ENCODE results near the gene CHST9.

The CHST9 gene

DNA sequence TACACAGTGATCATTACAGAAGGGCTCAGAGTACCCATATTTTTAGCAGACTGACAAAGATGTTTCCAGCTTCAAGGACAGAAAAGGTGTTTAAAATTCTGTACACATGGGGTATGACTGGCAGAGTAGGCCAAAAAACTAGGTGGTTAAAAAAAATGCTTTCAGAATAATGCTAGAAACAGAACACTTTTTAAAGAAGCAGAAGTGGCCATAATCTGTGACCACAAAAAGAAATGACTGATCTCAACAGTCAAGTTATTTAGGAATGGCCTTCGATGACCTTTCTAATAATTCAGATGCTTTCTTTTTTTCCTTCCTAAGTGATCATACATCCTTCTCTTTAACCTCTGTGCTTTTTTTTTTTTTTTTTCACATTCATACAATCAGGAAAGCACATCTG lies 315.5 kb downstream of the CHST9 start:
- Histone ChIP-seq H3K79me2 (ENCODE audit: control insufficient read depth, insufficient read depth, low read length, unreplicated experiment) (no peaks in the 10 kb centered on the region), H3K27me3 (ENCODE audit: insufficient read depth, low read length) (peaks cover 23% of the 10 kb centered on the region), H3K27ac (ENCODE audit: low read depth, low read length) (no peak overlapping the region), H3K4me3 (ENCODE audit: low read depth, low read length) (no peak overlapping the region), H3K36me3 (ENCODE audit: insufficient read depth, low read length) (no peaks in the 10 kb centered on the region), H2AFZ (ENCODE audit: low read length, unreplicated experiment) (no peak overlapping the region), H3K4me1 (ENCODE audit: control insufficient read depth, insufficient read depth, low read length, unreplicated experiment) (no peaks in the 10 kb centered on the region)

DNA sequence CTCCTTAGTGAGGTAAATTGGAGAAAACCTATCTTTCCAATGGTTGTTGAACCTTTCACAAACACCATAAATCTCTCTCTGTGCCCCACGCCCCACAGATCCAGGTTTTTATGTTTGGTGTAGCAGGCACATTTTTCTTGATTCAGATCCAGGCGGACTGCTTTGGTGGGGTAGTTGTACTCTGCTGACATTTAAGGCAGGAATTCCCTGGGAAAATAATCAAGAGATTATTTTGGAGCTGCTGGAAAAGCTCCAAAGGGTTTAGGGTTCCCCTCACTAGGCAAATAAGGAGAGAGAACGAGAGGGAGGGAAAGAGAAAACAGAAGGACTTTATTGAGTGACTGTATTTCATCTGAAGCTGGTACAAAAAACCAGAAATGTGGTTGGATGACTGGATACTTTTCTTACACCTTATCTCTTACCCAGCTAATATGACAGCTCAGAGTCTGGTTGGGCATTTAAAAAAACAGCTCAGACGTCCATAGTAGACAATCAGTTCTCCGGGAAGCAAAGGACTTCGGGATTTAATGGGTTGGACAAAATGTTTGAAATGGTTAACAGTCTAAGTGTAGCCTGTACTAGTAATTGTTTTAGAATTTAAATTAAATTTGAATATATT lies 316.0 kb downstream of the CHST9 start:
- H2AFZ ChIP-seq (ENCODE audit: low read length, unreplicated experiment): no peak overlapping the region
- no peaks in the 10 kb centered on the region for H3K36me3 ChIP-seq (ENCODE audit: insufficient read depth, low read length)
- no peaks in the 10 kb centered on the region for H3K79me2 ChIP-seq (ENCODE audit: control insufficient read depth, insufficient read depth, low read length, unreplicated experiment)
- no peak overlapping the region for H3K27ac ChIP-seq (ENCODE audit: low read depth, low read length)
- H3K4me1 ChIP-seq (ENCODE audit: control insufficient read depth, insufficient read depth, low read length, unreplicated experiment): no peaks in the 10 kb centered on the region
- H3K4me3 ChIP-seq (ENCODE audit: low read depth, low read length): no peak overlapping the region
- peaks cover 29% of the 10 kb centered on the region for H3K27me3 ChIP-seq (ENCODE audit: insufficient read depth, low read length)

GRCh38 chr18:26867471-26867870 lies 317.6 kb downstream of the CHST9 start:
- Histone ChIP-seq H2AFZ (ENCODE audit: low read length, unreplicated experiment) (no peak overlapping the region), H3K79me2 (ENCODE audit: control insufficient read depth, insufficient read depth, low read length, unreplicated experiment) (no peaks in the 10 kb centered on the region), H3K27me3 (ENCODE audit: insufficient read depth, low read length) (peaks cover 45% of the 10 kb centered on the region), H3K36me3 (ENCODE audit: insufficient read depth, low read length) (no peaks in the 10 kb centered on the region), H3K4me1 (ENCODE audit: control insufficient read depth, insufficient read depth, low read length, unreplicated experiment) (no peaks in the 10 kb centered on the region), H3K4me3 (ENCODE audit: low read depth, low read length) (no peak overlapping the region), H3K27ac (ENCODE audit: low read depth, low read length) (no peak overlapping the region)

DNA sequence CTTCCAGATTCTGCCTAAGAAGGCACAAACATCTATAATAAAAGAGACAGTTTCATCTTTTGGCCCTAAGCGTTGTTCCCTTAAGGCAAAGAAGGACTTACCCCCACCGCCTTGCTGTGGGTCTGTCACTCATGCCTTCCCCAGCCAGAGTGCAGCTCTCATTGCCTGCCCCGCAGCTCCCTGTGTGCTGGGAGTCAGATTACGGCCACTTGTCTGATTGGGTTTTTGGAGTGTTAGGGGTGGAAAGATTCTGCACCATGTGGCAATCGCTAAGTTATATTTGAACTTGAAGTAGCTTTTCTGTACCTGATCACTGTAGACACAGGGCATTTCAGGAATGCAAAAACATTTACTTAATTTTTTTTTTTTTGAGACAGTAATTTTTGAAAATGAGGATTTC lies 319.6 kb downstream of the CHST9 start, which contains the start of gene AQP4:
Gene AQP4, minus strand, starts transcription at position 151 of the 400 bp plus-strand sequence. Its CDS starts 18 bp downstream, at position 133.
- H3K4me1 ChIP-seq (ENCODE audit: control insufficient read depth, insufficient read depth, low read length, unreplicated experiment): no peaks in the 10 kb centered on the region
- peaks cover 62% of the 10 kb centered on the region for H3K27me3 ChIP-seq (ENCODE audit: insufficient read depth, low read length)
- H2AFZ ChIP-seq (ENCODE audit: low read length, unreplicated experiment): no peak within 1 kb of the TSS
- no peaks in the 10 kb centered on the region for H3K36me3 ChIP-seq (ENCODE audit: insufficient read depth, low read length)
- H3K27ac ChIP-seq (ENCODE audit: low read depth, low read length): no peak within 1 kb of the TSS
- no peak within 1 kb of the TSS for H3K4me3 ChIP-seq (ENCODE audit: low read depth, low read length)
- no peaks in the 10 kb centered on the region for H3K79me2 ChIP-seq (ENCODE audit: control insufficient read depth, insufficient read depth, low read length, unreplicated experiment)

DNA sequence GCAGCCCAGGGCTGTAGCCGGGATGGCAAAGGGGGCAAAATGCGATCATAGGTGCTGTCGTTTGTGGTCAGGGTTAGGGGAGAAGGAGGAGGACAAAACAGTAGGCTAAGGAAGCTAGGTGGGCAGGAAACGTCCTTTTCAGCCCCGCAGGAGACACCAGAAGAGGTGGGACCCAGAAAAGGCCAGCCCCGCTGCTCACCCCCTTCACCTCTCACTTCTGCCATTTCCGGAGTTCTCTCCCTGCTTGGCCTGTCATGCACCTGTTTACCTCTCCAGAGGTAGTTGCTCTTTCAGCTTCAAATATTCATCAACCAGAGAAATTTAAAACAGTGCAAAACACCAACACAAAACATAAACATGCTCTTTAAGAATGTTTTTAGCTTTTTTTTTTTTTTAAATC lies 320.4 kb downstream of the CHST9 start:
- Histone ChIP-seq H3K4me3 (ENCODE audit: low read depth, low read length) (no peak overlapping the region), H3K27ac (ENCODE audit: low read depth, low read length) (no peak overlapping the region), H3K27me3 (ENCODE audit: insufficient read depth, low read length) (peaks cover 67% of the 10 kb centered on the region), H2AFZ (ENCODE audit: low read length, unreplicated experiment) (no peak overlapping the region), H3K79me2 (ENCODE audit: control insufficient read depth, insufficient read depth, low read length, unreplicated experiment) (no peaks in the 10 kb centered on the region), H3K4me1 (ENCODE audit: control insufficient read depth, insufficient read depth, low read length, unreplicated experiment) (no peaks in the 10 kb centered on the region), H3K36me3 (ENCODE audit: insufficient read depth, low read length) (no peaks in the 10 kb centered on the region)

DNA sequence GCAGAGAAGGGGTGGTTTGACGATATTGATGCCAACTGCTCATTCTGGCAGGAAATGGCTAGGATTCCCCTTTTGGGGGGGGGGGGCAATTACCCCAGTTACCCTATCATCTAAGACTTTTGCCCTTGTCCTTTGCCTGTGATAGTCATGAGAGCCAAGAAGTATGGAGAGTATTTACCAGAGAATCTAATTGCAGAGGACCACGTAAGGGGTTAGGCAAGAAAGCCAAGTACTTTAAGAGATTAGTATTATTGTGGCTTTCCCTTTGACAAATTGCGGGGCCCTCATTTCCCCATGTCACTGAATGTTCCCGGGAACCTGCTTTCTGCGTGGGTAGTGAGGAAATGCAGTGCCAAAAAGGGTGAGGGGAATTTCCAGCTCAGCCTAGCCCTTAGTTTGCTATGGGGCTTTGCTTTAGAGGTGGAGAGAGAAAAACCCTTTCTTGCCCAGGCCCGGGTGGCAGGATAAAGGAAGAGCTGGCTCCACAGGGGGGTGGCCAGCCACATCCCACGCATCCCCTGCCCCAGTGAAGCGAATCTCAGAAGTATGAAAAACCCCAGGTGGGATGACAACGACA lies 321.1 kb downstream of the CHST9 start:
- Histone ChIP-seq H3K4me3 (ENCODE audit: low read depth, low read length) (no peak overlapping the region), H3K27ac (ENCODE audit: low read depth, low read length) (no peak overlapping the region), H3K27me3 (ENCODE audit: insufficient read depth, low read length) (peaks cover 67% of the 10 kb centered on the region), H2AFZ (ENCODE audit: low read length, unreplicated experiment) (no peak overlapping the region), H3K79me2 (ENCODE audit: control insufficient read depth, insufficient read depth, low read length, unreplicated experiment) (no peaks in the 10 kb centered on the region), H3K36me3 (ENCODE audit: insufficient read depth, low read length) (no peaks in the 10 kb centered on the region), H3K4me1 (ENCODE audit: control insufficient read depth, insufficient read depth, low read length, unreplicated experiment) (no peaks in the 10 kb centered on the region)

DNA sequence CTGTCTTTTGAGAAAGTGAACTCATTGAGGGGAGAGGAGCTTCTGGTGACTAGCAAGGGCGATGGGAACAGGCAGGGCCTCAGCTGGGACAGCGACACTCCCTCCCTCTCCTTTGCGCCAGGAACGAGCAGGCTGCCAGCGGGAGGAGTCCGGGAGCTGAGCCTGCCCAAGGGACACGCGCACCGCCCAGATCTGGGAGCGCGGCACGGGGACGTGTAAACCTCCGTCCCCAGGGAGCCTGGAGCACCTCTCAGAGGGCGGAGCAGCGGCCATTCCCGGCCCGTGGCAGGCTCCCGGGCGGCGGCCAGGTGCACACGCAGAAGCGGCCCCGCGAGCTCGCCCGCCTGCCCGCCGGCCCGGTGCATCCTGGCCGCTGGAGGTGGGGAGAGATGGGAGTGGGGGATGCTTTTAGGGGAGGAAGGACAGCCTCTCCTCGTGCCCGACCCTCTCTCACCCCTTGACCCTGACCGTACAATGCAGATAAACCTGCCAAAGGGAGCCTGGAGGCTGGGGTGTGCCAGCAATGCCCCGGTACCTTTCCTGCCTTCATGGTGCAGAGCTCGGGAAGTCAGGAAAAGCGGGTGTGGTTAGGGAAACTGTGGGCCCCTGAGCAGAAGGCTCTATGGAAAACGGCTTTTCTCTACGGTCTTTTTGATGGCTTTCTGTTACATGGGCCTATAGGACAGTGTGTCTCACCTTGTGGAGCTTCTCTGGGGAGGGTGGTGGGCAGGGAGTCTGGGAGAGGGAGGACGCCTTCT lies 321.8 kb downstream of the CHST9 start:
- no peak overlapping the region for H2AFZ ChIP-seq (ENCODE audit: low read length, unreplicated experiment)
- H3K27ac ChIP-seq (ENCODE audit: low read depth, low read length): no peak overlapping the region
- H3K27me3 ChIP-seq (ENCODE audit: insufficient read depth, low read length): peaks cover 67% of the 10 kb centered on the region
- H3K4me1 ChIP-seq (ENCODE audit: control insufficient read depth, insufficient read depth, low read length, unreplicated experiment): no peaks in the 10 kb centered on the region
- H3K79me2 ChIP-seq (ENCODE audit: control insufficient read depth, insufficient read depth, low read length, unreplicated experiment): no peaks in the 10 kb centered on the region
- H3K36me3 ChIP-seq (ENCODE audit: insufficient read depth, low read length): no peaks in the 10 kb centered on the region
- no peak overlapping the region for H3K4me3 ChIP-seq (ENCODE audit: low read depth, low read length)

DNA sequence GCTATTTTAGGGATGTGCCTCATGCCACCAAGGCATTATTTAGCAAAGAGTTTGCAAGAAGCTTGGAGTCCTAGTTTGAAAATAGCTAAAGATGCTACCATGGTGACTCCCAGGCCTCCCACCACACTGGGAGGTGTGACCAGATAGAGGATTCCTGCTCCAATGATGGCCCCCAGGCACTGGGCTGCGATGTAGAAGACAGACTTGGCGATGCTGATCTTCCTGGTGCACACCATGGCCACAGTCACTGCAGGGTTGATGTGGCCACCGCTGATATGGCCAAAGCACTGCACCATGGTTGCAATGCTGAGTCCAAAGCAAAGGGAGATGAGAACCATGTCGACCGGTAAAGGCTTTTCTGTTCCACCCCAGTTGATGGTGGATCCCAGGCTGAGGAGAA lies 323.0 kb downstream of the CHST9 start:
- H3K4me3 ChIP-seq (ENCODE audit: low read depth, low read length): no peak overlapping the region
- H3K4me1 ChIP-seq (ENCODE audit: control insufficient read depth, insufficient read depth, low read length, unreplicated experiment): no peaks in the 10 kb centered on the region
- H3K27me3 ChIP-seq (ENCODE audit: insufficient read depth, low read length): peaks cover 59% of the 10 kb centered on the region
- H3K79me2 ChIP-seq (ENCODE audit: control insufficient read depth, insufficient read depth, low read length, unreplicated experiment): no peaks in the 10 kb centered on the region
- H2AFZ ChIP-seq (ENCODE audit: low read length, unreplicated experiment): no peak overlapping the region
- H3K27ac ChIP-seq (ENCODE audit: low read depth, low read length): no peak overlapping the region
- H3K36me3 ChIP-seq (ENCODE audit: insufficient read depth, low read length): no peaks in the 10 kb centered on the region
